ENCODE measurements around the gene CAPN5.

- no peak for TF ChIP-seq CTCF (IDR thresholded peaks at IDR 0.05)
- no peak for TF ChIP-seq EZH2 (IDR thresholded peaks at IDR 0.05)
- TF ChIP-seq EZH2phosphoT487 (IDR thresholded peaks at IDR 0.05) = no peak
Observed at GRCh38 chr11:77174559-77174958, 107.8 kb downstream of the CAPN5 start.

Data from neural progenitor cell (in vitro differentiated cells).